ENCODE measurements around the gene SVIL. TPM values are rescaled to one million over a fixed set of nuclear protein-coding genes. Genes with fewer than 3 reads are reported as not detected.

Gene SVIL
- total RNA-seq, 1 experiment from 2014 or later, result 14.5 TPM

- H3K4me3 ChIP-seq (ENCODE audit: insufficient read depth, low read depth, low read length), result no peak overlapping the region
- H3K36me3 ChIP-seq (replicated peaks; ENCODE audit: control insufficient read depth, insufficient read depth, low read length), result no peaks in the 10 kb centered on the region
- no peaks in the 10 kb centered on the region for H3K27me3 ChIP-seq (ENCODE audit: control insufficient read depth, insufficient read depth, low read length)
- no peak for DNase-seq
Observed at GRCh38 chr10:29426420-29426819, 208.4 kb downstream of the SVIL start.

DNA sequence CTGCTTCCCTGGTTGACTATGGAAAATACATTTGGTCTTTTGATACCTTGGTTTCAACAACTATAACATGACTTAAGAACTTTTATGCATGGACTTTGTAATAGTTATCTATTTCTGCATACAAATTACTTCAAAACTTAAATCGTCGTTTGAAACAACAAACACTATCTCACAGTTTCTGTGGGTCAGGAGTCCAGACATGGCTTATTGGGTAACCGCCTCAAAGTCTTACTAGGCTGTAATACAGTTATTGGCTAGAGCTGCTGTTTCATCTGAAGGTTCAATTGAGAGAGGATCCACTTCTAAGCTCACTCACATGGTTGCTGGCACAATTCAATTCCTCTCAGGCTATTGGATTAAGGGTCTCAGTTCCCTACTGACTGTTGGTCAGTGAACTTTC is 210.8 kb downstream of the SVIL start:
- Histone ChIP-seq H3K36me3 (replicated peaks; ENCODE audit: control insufficient read depth, insufficient read depth, low read length) (no peaks in the 10 kb centered on the region), H3K27me3 (ENCODE audit: control insufficient read depth, insufficient read depth, low read length) (no peaks in the 10 kb centered on the region), H3K4me3 (ENCODE audit: insufficient read depth, low read depth, low read length) (no peak overlapping the region)
- DNase-seq, result no peak

GRCh38 chr10:29420744-29421143 is 214.0 kb downstream of the SVIL start:
- Histone ChIP-seq H3K4me3 (ENCODE audit: insufficient read depth, low read depth, low read length) (no peak overlapping the region), H3K27me3 (ENCODE audit: control insufficient read depth, insufficient read depth, low read length) (no peaks in the 10 kb centered on the region), H3K36me3 (replicated peaks; ENCODE audit: control insufficient read depth, insufficient read depth, low read length) (no peaks in the 10 kb centered on the region)
- DNase-seq, result no peak

GRCh38 chr10:29417324-29417723 is 217.4 kb downstream of the SVIL start:
- no peak overlapping the region for H3K4me3 ChIP-seq (ENCODE audit: insufficient read depth, low read depth, low read length)
- no peak for DNase-seq
- no peaks in the 10 kb centered on the region for H3K36me3 ChIP-seq (replicated peaks; ENCODE audit: control insufficient read depth, insufficient read depth, low read length)

GRCh38 chr10:29415876-29416275 is 218.9 kb downstream of the SVIL start:
- Histone ChIP-seq H3K4me3 (ENCODE audit: insufficient read depth, low read depth, low read length) (no peak overlapping the region), H3K36me3 (replicated peaks; ENCODE audit: control insufficient read depth, insufficient read depth, low read length) (no peaks in the 10 kb centered on the region), H3K27me3 (ENCODE audit: control insufficient read depth, insufficient read depth, low read length) (no peaks in the 10 kb centered on the region)
- DNase-seq, result no peak

More at GRCh38 chr10:29417324-29417723, 217.4 kb downstream of the SVIL start:
- no peaks in the 10 kb centered on the region for H3K27me3 ChIP-seq (ENCODE audit: control insufficient read depth, insufficient read depth, low read length)

GRCh38 chr10:29414501-29414900 is 220.3 kb downstream of the SVIL start:
- DNase-seq, result no peak
- Histone ChIP-seq H3K27me3 (ENCODE audit: control insufficient read depth, insufficient read depth, low read length) (no peaks in the 10 kb centered on the region), H3K4me3 (ENCODE audit: insufficient read depth, low read depth, low read length) (no peak overlapping the region), H3K36me3 (replicated peaks; ENCODE audit: control insufficient read depth, insufficient read depth, low read length) (no peaks in the 10 kb centered on the region)

DNA sequence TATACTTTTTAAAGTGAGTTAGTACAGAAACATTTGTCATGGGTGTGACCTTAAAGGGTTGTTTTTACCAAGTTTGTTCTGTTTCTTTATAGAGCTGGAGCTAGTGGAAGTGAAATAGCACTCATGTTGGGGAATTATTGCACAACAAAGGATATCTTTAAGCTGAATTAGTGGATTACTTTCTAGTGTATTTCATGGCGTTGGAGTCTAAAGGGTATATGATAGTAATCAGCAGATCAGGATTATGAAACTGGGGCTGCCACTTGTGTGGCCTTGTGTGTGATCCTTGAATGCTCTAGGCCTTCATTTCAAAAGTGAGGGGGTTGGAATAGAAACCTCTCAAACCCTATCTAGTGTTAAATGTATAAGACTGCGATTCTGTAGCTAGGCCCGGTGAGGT is 222.3 kb downstream of the SVIL start:
- Histone ChIP-seq H3K4me3 (ENCODE audit: insufficient read depth, low read depth, low read length) (no peak overlapping the region), H3K36me3 (replicated peaks; ENCODE audit: control insufficient read depth, insufficient read depth, low read length) (no peaks in the 10 kb centered on the region), H3K27me3 (ENCODE audit: control insufficient read depth, insufficient read depth, low read length) (no peaks in the 10 kb centered on the region)
- DNase-seq, result no peak

- Histone ChIP-seq H3K27me3 (ENCODE audit: control insufficient read depth, insufficient read depth, low read length) (no peaks in the 10 kb centered on the region), H3K36me3 (replicated peaks; ENCODE audit: control insufficient read depth, insufficient read depth, low read length) (no peaks in the 10 kb centered on the region), H3K4me3 (ENCODE audit: insufficient read depth, low read depth, low read length) (no peak overlapping the region)
- no peak for DNase-seq
Observed at GRCh38 chr10:29411666-29412315, 223.0 kb downstream of the SVIL start.

DNA sequence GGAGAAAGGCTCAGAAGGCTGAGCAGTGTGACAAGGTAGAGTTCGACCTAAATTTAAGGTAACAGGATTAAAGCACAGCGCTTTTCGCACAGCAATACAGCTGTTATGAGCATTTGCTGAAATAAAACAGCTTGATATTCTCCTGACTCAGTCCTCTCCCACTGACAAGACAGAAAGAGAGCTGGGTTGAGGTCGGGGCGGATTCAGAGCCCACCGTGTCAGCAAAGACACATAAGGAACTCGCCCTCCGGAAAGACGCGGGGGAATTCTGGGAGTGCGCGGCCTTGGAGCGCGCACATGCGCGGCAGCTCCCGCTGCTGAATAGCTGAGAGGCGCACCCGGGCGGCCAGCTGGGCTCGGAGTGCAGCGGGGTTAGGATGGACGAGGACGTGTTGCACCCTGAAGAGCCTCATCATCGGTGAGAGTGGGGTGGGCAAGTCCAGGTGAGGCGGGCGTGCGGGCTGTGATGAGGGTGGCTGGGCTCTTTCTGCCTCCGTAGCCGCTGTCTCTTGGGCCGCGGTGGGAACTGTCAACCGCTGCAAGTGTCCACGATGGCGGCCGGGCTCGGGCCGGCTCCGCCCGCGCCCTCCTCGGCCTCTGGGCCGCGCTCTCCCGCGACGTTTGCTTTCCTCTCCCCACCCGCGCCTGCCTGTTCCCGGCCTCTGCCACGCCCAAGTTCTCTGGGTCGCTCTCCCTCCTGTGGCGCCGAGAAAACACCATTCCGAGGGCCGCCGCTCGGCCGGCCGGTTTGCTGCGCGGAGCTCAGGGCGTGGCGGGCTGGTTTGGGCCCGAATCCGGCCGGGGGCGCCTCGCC is 225.3 kb downstream of the SVIL start:
- Histone ChIP-seq H3K27me3 (ENCODE audit: control insufficient read depth, insufficient read depth, low read length) (no peaks in the 10 kb centered on the region), H3K36me3 (replicated peaks; ENCODE audit: control insufficient read depth, insufficient read depth, low read length) (no peaks in the 10 kb centered on the region), H3K4me3 (ENCODE audit: insufficient read depth, low read depth, low read length) (no peak overlapping the region)
- peak; percentile 10 for DNase-seq

- Histone ChIP-seq H3K36me3 (replicated peaks; ENCODE audit: control insufficient read depth, insufficient read depth, low read length) (no peaks in the 10 kb centered on the region), H3K27me3 (ENCODE audit: control insufficient read depth, insufficient read depth, low read length) (no peaks in the 10 kb centered on the region), H3K4me3 (ENCODE audit: insufficient read depth, low read depth, low read length) (no peak overlapping the region)
- no peak for DNase-seq
Observed at GRCh38 chr10:29408847-29409240, 225.9 kb downstream of the SVIL start.

Measured in H7 (cell line).